ENCODE data around the gene ZFAND3.

GRCh38 chr6:38033442-38033982 lies 214.0 kb downstream of the ZFAND3 start:
- TF ChIP-seq FOS (IDR thresholded peaks at IDR 0.05; ENCODE audit: low read depth, low read length) (no peak), SMC3 (IDR thresholded peaks at IDR 0.05; ENCODE audit: low read depth, low read length) (no peak), CTCF (conservative IDR thresholded peaks at IDR 0.05; ENCODE audit: low read depth, low read length) (no peak), POLR2A (IDR thresholded peaks at IDR 0.05; ENCODE audit: low read depth, low read length) (no peak), CHD1 (IDR thresholded peaks at IDR 0.05; ENCODE audit: low read depth, low read length) (no peak), MAFK (IDR thresholded peaks at IDR 0.05; ENCODE audit: low read depth, low read length) (no peak), MXI1 (IDR thresholded peaks at IDR 0.05; ENCODE audit: borderline replicate concordance, low read depth, low read length) (no peak), RCOR1 (IDR thresholded peaks at IDR 0.05; ENCODE audit: insufficient replicate concordance, low read length) (no peak), RFX5 (IDR thresholded peaks at IDR 0.05; ENCODE audit: low read depth, low read length) (no peak), NFE2L2 (IDR thresholded peaks at IDR 0.05; ENCODE audit: low read depth, low read length) (no peak), RAD21 (IDR thresholded peaks at IDR 0.05; ENCODE audit: low read length) (no peak), BHLHE40 (IDR thresholded peaks at IDR 0.05; ENCODE audit: low read depth, low read length) (no peak)
- TF ChIP-seq, protein P1, sequence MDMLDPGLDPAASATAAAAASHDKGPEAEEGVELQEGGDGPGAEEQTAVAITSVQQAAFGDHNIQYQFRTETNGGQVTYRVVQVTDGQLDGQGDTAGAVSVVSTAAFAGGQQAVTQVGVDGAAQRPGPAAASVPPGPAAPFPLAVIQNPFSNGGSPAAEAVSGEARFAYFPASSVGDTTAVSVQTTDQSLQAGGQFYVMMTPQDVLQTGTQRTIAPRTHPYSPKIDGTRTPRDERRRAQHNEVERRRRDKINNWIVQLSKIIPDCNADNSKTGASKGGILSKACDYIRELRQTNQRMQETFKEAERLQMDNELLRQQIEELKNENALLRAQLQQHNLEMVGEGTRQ (IDR thresholded peaks at IDR 0.05; ENCODE audit: low read depth, low read length): no peak

Measured in IMR-90 (cell line).